Stimulated activated CD8-positive, alpha-beta memory T cell treated with anti-CD3 and anti-CD28 coated beads, Interleukin-15, amount 100 ng/mL, for 48 hours (primary cell): ENCODE data around the gene ATP8B3.

Experiments
- DNase-seq, 2 donors: peaks; one replicate each; pipeline ENCODE4 v3.0.0-alpha.2; 2020; ENCODE audit warnings: low read depth in 2 of 2

The ATP8B3 gene

GRCh38 chr19:1744822-1745563 lies 67.1 kb downstream of the ATP8B3 start:
- DNase-seq: no peak

- no peak for DNase-seq
Measured at GRCh38 chr19:1744133-1744665, 67.9 kb downstream of the ATP8B3 start.

- DNase-seq: no peak
Measured at GRCh38 chr19:1742989-1743696, 68.9 kb downstream of the ATP8B3 start.

- DNase-seq: no peak
Measured at GRCh38 chr19:1739960-1740629, 72.0 kb downstream of the ATP8B3 start.

GRCh38 chr19:1736927-1737326 lies 75.1 kb downstream of the ATP8B3 start:
- DNase-seq: no peak

- no peak for DNase-seq
Measured at GRCh38 chr19:1736280-1736679, 75.8 kb downstream of the ATP8B3 start.

GRCh38 chr19:1734321-1734966 lies 77.6 kb downstream of the ATP8B3 start:
- no peak for DNase-seq
